Inferior parietal cortex (tissue), 1 donor: ENCODE data around the gene ECHS1.
"Not testable (repeated sequence)": the region's sequence is repeated elsewhere in the genome, so short reads cannot be mapped to it uniquely, and the experiment has no call there.

Experiments used
- DNase-seq: peaks from one replicate; pipeline ENCODE4 v3.0.0-alpha.2; 2016; ENCODE audit errors: extremely low spot score

The ECHS1 gene

DNA sequence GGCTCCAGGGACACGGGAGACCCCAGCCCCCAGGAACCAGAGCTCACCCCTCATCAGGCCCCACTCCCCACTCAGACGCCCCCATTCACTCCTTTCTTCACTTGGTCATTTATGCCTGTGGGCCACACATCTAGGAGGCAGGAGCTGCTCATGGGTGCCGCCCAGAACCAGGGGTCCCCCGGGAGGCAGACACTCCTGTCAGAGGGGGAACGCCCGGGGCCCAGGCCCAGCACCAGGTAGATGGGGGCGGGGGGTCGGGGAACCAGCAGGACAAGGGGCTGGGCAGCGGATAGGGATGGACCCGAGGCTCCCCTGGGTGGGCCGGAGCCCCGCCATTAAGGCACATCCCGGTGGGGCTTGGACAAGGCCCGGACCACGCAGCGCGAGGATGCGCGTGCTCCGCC, 48.3 kb downstream of the ECHS1 start:
- DNase-seq: no peak

DNA sequence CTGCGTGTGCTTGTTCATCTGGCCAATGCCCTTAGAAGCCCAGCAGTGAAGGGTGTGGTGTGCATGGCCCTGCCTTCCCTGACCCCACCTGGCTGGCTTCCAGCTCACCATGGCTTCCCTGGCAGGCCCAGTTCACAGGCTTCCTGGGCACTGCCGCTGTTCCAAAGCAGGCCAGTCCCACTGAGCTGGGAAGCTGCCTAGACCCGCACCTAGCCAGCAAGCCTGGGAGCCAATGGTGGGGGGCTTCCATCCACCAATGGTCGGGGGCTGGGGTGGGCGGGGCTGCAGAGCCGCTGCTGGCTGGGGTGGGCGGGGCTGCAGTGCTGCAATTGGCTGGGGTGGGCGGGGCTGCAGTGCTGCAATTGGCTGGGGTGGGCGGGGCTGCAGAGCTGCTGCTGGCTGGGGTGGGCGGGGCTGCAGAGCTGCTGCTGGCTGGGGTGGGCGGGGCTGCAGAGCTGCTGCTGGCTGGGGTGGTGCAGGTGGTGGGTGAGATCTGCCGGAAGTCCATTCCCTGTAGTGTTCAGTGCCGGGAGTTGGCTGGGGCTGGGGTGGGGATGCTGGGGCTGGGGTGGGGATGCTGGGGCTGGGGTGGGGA, 48.9 kb downstream of the ECHS1 start:
- no peak for DNase-seq

DNA sequence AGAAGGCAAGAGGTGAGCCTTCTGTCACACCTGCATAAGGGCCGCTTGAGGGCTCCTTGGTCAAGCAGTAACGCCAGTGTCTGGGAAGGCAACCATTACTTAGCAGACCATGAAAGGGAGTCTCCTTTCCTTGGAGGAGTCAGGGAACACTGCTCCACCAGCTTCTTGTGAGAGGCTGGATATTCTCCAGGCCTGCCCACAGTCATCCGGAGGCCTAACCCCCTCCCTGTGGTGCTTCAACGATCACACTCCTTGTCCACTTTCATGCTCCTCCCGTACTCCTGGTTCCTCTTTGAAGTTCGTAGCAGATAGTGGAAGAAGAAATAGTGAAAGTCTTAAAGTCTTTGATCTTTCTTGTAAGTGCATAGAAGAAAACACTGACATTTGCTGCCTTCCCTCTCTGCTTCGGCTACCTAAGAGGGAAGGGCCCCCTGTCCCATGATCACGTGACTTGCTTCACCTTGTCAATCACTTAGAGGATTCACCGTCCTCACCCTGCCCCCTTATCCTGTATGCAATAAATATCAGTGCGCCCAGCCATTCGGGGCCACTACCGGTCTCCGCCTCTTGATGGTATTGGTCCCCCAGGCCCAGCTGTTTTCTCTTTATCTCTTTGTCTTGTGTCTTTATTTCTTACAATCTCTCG, 51.0 kb downstream of the ECHS1 start:
- DNase-seq: not testable (repeated sequence)

DNA sequence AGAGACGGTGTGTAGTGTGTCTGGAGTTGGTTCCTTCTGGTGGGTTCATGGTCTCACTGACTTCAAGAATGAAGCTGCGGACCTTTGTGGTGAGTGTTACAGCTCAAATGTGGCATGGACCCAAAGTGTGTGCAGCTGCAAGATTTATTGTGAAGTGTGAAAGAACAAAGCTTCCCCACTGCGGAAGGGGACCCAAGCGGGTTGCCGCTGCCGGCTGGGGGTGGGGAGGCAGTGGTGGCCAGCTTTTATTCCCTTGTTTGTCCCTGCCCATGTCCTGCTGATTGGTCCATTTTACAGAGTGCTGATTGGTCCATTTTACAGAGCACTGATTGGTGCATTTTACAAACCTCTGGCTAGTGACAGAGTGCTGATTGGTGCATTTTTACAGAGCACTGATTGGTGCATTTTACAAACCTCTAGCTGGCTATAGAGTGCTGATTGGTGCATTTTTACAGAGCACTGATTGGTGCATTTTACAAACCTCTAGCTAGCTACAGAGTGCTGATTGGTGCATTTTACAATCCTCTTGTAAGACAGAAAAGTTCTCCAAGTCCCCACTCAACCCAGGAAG, 52.2 kb downstream of the ECHS1 start:
- DNase-seq: not testable (repeated sequence)

DNA sequence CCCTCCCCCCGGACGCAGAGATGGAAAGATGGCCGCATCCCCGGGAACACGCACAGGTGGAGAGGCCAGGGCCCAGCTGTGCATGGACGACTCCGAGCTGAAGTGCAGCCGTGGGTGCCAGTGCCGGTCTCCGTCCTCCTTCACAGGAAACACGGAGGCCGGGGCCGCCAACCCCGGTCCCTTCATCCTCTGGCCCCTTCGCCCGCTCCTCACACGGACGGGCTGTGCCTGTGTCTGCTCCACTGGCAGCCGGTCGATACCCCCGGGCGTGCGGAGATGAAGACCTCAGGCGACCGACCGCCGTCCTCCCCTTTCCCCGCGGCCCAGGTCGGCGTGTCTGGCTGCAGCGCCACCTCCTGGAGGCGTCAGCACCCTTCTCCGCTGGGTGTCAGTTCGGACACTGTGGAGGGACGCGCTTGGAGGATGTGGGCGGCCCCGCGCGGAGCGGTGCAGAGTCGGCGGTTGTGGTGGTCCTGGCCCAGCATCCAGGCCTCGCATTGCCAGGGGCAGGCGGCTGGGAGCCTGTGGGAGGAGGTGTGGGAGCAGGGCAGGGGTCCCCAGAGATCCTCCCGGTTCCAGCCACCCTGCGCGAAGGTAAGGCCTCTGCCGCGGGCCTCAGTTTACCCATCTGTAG, 54.5 kb downstream of the ECHS1 start:
- DNase-seq: no peak

DNA sequence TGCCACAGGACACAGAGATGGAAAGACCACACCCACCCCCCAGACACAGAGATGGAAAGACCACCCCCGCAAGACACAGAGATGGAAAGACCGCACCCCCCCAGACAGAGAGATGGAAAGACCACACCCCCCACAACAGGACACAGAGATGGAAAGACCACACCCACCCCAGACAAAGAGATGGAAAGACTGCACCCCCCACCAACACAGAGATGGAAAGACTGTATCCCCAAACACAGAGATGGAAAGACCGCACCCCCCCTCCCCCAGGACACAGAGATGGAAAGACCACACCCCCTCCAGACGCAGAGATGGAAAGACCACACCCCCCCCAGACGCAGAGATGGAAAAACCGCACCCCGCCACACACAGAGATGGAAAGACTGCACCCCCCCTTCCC, 56.4 kb downstream of the ECHS1 start:
- DNase-seq: no peak

DNA sequence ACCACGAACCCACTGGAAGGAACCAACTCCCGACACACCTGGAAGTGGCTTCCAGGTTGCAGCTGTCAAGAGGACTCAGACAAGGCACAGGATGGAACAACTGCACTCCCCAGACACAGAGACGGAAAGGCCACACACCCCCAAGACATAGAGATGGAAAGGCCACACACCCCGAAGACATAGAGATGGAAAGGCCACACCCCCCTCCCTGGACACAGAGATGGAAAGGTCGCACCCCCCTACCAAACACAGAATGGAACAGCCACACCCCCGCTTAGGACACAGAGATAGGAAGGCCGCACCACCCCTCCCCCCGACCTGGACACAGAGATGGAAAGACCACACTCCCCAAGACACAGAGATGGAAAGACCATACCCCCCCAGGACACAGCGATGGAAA, 56.9 kb downstream of the ECHS1 start:
- DNase-seq: no peak

DNA sequence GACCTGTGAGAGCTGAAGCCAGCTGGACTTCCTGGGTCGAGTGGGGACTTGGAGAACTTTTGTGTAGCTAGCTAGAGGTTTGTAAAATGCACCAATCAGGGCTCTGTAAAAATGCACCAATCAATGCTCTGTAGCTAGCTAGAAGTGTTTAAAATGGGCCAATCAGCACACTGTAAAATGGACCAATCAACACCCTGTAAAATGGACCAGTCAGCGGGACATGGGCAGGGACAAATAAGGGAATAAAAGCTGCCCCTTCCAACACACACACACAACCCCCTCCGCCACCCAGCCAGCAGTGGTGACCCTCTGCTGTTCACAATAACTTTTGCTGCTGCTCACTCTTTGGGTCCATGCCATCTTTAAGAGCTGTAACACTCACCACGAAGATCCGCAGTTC, 57.3 kb downstream of the ECHS1 start:
- no peak for DNase-seq

DNA sequence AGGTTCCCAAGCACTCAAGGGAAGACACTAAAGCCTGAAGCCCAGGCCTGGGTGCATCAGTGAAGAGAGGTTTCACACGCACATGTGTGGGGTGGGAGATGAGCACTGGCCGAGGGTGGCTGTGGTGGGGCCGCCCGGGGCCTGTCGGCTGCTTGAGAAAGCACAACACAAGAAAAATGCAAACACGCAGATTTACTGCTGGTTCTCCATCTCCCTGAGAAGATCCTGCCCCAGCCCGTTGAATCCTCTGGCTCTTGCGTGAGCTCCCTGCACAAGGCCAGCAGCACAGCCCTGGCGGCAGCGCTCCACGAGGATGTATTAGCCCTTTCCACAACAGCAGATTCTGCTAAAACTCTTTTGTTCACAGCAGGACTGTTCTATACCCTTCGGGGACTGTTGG, 58.2 kb downstream of the ECHS1 start:
- no peak for DNase-seq

DNA sequence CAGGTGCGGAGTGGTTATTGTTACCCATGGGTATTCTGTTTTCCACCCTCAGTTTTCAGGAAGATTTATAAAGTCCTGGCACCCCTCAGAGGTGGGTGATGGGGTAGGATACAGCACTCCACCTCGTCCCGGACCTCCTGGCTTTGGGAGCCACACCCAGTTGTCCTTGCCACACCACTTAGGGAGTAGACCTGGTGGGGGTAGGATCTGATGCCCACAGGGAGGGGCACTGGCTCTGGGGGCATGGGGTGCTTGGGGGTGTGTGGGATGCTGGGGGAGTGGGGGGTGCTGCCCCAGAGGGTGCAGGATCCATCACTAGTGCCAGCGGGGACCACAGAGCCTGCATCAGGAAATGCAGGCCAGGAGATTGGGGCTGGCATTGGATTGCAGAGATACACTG, 60.0 kb downstream of the ECHS1 start:
- DNase-seq: no peak

DNA sequence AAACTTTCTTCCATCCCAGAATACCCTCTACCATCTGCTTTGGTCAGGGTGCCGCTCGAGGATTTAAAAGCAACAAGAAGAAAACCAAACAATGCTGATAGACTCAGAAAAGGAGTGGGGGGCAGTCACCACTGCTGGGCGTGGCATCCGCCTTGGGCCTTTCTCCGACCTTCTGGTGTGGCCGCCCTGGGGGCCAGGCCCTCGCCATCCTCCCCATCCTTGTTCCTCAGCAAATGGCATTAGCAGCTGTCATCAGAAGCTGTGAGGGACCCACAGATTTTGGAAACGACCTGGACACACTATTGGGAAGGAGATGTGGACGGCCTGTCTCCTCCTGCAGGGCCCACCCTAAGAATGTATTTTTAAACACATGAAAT, 60.4 kb downstream of the ECHS1 start:
- DNase-seq: no peak
